K562 (cell line): ENCODE results near the gene PRR35. TPM values are rescaled to one million over a fixed set of nuclear protein-coding genes. Genes with fewer than 3 reads are reported as not detected.

ENCODE experiments used
- ATF2 ChIP-seq: sonication (generic); formaldehyde crosslinking; IDR thresholded peaks from 2 replicates; pipeline ENCODE4 v1.8.1; 2022; ENCODE audit warnings: missing genetic modification reagents
- CLOCK ChIP-seq: fragments of 250-450 bp; sonication (Bioruptor Pico); IDR thresholded peaks from 2 replicates; pipeline ENCODE4 v1.4.0; 2020; ENCODE audit warnings: mild to moderate bottlenecking, moderate library complexity, borderline replicate concordance
- COPS2 ChIP-seq: fragments of 450-650 bp; conservative IDR thresholded peaks from 2 replicates; pipeline ENCODE4 v1.6.1; 2016; ENCODE audit warnings: mild to moderate bottlenecking, moderate library complexity
- MYBL2 ChIP-seq, 2 experiments: fragments of 450-650 bp in 1 of 2; sonication (generic) in 1 of 2; formaldehyde crosslinking in 1 of 2; IDR thresholded peaks; 2 replicates each; pipeline versions ENCODE4 v1.6.1 to v1.8.1; 2017 to 2022; ENCODE audit warnings: borderline replicate concordance in 1 of 2, inconsistent platforms in 1 of 2, low read depth in 1 of 2, mild to moderate bottlenecking in 1 of 2, missing genetic modification reagents in 1 of 2, moderate library complexity in 1 of 2
- NKRF ChIP-seq: fragments of 450-650 bp; IDR thresholded peaks from 2 replicates; pipeline ENCODE4 v1.6.1; 2016; ENCODE audit warnings: borderline replicate concordance
- STAT6 ChIP-seq: sonication (generic); formaldehyde crosslinking; IDR thresholded peaks from 2 replicates; pipeline ENCODE4 v1.8.1; 2023; ENCODE audit warnings: mild to moderate bottlenecking, missing genetic modification reagents
- ZBTB1 ChIP-seq: sonication (generic); formaldehyde crosslinking; IDR thresholded peaks from 2 replicates; pipeline ENCODE4 v1.8.1; 2023; ENCODE audit warnings: missing genetic modification reagents, low read depth, mild to moderate bottlenecking, borderline replicate concordance
- ZBTB26 ChIP-seq: fragments of 450-650 bp; formaldehyde crosslinking; IDR thresholded peaks from 2 replicates; pipeline ENCODE4 v1.4.0; 2022; ENCODE audit warnings: missing genetic modification characterization
- ZFP1 ChIP-seq: fragments of 450-650 bp; formaldehyde crosslinking; IDR thresholded peaks from 2 replicates; pipeline ENCODE4 v1.4.0; 2020; ENCODE audit warnings: mild to moderate bottlenecking, mixed read lengths
- ZNF3 ChIP-seq: fragments of 250-450 bp; sonication (Bioruptor Pico); IDR thresholded peaks from 2 replicates; pipeline ENCODE4 v1.5.0; 2021; ENCODE audit warnings: mild to moderate bottlenecking, moderate library complexity
- ZNF395 ChIP-seq: fragments of 200-800 bp; sonication (Bioruptor generic); IDR thresholded peaks from 2 replicates; pipeline ENCODE4 v1.6.1; 2017; ENCODE audit warnings: missing genetic modification characterization, missing compliant biosample characterization
- polyA plus RNA-seq, 8 experiments: library from polyadenylated mRNA; depleted of rRNA in 4 of 8; stranded (reverse) in 5 of 8; unstranded in 3 of 8; fragments of >200 nt; fragmentation: Nextera tagmentation in 2 of 8; fragmentation: Illumina TruSeq in 1 of 8; extraction: Ambion mirVana in 2 of 8; extraction: Trizol in 1 of 8; gene quantifications; 2 replicates each; pipeline versions ENCODE4 v1.2.1 to v1.2.3, GENCODE V29; 2011 to 2014; ENCODE audit warnings: inconsistent platforms in 1 of 8, missing spikeins in 1 of 8
- total RNA-seq, 7 experiments: library from RNA; depleted of rRNA in 6 of 7; stranded (reverse); fragments of >200 nt in 6 of 7; fragmentation: Illumina TruSeq in 2 of 7; extraction: Trizol in 2 of 7; gene quantifications; 2 replicates each; pipeline versions ENCODE4 v1.2.1 to v1.2.3, GENCODE V29; 2011 to 2021; ENCODE audit warnings: low replicate concordance in 1 of 7

The PRR35 gene
- total and polyA plus RNA-seq, 9 of the 15 experiments (the other 6 are each of a cell fraction or from before 2014, with no cell fraction given) = 0.17 to 0.45 (median 0.21) TPM; not detected in 5

GRCh38 chr16:566475-567372 is 6.5 kb downstream of the PRR35 start, which contains the start of gene NHLRC4 (continued):
- TF ChIP-seq NKRF (no peak; the same call in 1 of the 2 replicates), STAT6 (CRISPR knock-in tag) (no peak), CLOCK (CRISPR knock-in tag) (no peak), ZBTB1 (CRISPR knock-in tag) (no peak), COPS2 (no peak), ZFP1 (no peak), ZNF395 (CRISPR knock-in tag) (no peak; the same call in 1 of the 2 replicates), ZNF3 (CRISPR knock-in tag) (no peak), ATF2 (0 out of 2 replicates have a peak, but pooled peaks have one; percentile 69), MYBL2 (IDR thresholded peaks at IDR 0.05; ENCODE audit: low read depth) (no peak), MYBL2 (CRISPR knock-in tag; IDR thresholded peaks at IDR 0.05; ENCODE audit: borderline replicate concordance) (no peak), ZBTB26 (CRISPR knock-in tag) (no peak)
